NCI-H128 (cell line): Measurements from ENCODE around the gene CHD3.

Experiments
- DNase-seq: peaks from one replicate; lab custom pipeline; 2025; ENCODE audit not compliant: unreplicated experiment; lab: John Stamatoyannopoulos, UW

Gene CHD3

DNA sequence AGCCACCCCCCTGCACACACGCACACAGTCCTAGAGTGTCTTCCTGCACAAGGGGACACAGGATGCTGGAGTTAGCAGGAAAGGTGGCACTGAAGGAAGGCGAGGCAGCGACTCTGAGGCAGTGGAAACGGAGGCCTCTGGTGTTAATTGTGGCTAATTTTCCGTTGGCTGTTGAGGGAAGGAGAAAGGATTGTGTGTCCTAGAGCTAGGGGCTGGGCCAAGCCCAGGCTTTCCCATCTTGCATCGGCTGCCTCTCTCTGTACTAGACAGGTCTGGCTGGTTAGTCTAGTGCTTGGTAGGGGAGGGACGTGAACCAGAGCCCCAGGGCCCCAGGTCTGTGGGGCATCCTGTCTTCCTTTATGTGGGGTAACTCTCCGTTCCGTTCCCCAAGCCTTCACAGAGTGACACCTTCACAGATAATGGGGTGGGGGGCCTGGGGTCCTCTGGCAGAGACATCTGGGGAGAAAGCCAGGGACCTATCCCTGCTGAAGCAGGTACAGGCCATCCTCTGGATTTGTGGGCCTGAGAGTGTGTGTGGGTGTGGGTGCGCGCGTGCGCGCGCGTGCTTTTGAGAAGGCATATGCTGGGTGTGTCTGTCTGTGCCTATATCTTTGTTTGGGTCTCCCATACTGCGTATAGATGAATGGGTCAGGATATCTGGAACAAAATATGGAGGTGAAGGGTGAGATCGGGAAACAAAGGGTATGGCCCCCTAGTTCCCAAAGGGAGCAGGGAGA lies at the start of gene CHD3:
TSS of gene CHD3 (plus strand) at position 606 of the 737 bp plus-strand sequence. CDS start 212 bp downstream, outside the sequence.
- no peak for DNase-seq

DNA sequence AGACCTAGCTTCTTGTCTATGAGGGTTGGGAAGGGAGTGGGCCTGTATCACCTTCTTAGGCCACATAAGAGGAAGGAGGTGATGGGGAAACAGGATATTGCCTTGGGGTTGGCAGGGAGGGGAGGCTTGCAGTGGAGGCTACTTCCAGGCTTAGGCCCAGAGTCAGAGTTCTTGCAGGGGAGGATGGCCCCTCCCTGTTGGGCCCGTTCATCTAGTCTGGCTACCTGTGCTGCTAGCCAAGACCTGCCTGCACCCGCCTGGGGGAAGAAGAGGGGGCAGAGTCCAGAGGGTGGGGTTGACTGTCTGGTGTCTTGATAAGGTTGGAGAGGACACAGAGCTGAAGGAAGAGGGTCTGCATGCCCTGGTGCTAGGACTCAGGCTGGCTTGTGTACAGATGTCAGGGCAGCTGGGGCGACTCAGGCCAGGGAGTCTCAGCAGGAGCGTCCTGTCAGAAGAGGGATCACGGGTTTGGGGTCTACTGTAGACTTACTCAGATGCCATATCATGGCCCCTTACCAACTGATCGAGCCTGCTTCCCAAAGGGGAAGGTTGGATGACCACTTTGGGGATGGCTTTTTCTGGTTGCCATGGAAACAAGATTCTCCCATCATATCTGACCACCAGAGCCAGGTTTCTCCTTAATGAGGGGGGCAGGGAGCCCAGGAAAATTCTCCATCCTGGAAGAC lies 49.3 kb upstream of the CHD3 start:
- DNase-seq = no peak

GRCh38 chr17:7839876-7840261 lies 48.7 kb upstream of the CHD3 start:
- DNase-seq = no peak

- no peak for DNase-seq
These were observed 48.1 kb upstream of the CHD3 start for GRCh38 chr17:7840441-7840840.

DNA sequence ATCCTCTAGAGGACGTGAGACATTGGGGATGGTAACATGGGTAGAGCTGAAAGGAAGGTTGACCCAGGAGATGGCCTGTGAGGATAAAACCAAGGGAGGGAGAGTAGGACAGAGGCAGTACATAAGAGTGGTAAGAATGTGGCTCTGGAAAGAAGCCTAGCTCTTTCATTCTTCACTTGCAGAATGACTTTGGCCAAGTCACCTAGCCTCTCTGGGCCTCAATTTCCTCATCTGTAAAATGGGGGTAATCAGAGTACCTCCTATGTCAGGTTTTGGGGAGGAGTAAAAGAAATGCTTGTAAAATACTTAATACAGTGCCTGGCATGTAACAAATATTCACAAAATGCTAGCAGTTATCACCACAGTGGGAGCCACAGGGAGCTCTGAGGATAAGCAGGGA lies 47.7 kb upstream of the CHD3 start:
- no peak for DNase-seq

DNA sequence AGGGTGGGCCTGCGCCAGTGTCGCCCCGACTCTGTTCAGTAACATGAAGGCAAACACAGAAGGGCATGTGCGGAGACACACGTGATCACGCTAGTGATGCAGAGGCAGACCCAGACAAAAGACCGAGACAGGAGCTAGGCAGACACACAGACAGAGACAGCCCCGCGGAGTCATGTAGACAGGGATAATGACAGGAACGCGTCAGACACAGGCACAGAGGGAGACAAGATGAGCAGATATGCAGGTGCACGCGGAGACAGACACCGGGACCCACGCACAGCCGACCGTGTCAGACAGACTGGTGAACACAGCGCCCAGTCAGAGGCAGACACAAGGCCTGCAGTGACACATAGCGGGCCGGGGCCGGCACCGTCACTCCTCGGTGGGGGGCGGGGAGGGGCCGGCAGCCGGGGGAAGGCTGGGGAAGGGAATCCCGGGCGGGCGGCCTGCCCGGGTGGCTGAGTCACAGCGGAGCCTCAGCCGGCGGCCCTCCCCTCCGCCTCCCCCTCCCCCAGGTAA lies 47.1 kb upstream of the CHD3 start:
- no peak for DNase-seq

DNA sequence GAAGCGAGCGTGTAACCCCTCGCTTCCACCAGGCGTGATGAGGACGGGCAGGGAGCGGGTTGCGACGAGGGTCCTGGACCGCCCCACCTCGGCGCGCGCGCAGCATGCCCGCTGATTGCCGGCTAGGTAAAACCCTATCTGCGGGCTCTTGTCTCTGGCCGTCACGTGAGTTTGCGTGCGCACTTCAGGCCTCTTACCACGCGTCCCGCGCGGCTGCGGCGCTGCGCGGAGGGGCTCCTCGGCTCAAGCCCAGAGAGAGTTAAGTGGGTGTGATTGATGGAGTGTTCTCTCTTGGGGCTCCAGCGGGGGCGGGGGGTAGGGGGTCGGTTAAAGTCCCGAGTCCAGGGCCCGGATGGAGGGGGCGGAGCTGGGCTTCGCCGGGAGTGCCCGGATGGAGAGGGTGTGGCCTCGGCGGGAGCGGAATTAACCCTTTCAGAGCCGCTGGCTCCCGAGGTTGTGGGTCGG lies 46.6 kb upstream of the CHD3 start:
- peak; percentile 83 for DNase-seq

DNA sequence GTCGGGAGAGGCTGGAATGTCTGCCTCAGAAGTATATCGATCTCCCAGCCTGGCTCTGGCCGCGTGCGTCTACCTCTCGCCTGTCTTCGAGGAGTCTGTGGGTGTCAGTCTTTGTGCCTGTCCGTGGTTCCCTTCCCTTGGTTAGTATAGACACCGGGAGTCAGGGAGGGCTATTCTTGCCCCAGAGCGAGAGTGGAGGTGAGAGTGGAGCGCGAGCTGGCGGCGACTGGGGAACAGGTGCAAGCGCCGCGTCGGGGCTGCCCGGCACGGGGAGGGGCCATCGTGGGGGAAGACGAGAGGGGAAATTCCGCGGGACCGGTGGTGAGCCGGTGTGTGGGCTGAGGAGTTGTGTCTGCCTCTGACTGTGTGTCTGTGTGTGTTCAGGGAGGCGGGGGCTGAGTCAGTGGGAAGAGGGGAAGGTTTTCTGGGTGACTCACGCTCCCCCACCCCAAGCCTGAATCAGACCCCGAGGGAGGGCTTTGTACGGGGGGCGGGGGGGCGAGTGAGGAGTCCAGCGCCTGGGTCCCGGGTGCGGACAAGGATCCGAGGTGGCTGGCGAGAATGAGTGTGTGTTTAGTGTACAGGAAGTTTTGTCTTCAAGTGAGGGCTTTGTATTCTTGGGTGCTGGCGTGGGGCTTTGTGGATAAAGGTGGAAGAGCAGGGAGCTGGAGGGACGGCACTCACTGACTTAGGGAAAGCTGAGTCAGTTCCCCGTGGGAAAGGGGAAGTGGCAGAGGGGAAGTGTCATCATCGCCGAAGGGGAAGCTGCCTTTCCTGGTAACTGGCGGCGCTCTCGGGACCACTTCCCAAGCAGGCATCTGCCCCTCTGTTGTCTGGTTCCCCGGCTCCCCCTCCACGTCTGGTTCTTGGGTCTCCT lies 46.0 kb upstream of the CHD3 start:
- no peak for DNase-seq

GRCh38 chr17:7843257-7843535 lies 45.4 kb upstream of the CHD3 start:
- DNase-seq = no peak

DNA sequence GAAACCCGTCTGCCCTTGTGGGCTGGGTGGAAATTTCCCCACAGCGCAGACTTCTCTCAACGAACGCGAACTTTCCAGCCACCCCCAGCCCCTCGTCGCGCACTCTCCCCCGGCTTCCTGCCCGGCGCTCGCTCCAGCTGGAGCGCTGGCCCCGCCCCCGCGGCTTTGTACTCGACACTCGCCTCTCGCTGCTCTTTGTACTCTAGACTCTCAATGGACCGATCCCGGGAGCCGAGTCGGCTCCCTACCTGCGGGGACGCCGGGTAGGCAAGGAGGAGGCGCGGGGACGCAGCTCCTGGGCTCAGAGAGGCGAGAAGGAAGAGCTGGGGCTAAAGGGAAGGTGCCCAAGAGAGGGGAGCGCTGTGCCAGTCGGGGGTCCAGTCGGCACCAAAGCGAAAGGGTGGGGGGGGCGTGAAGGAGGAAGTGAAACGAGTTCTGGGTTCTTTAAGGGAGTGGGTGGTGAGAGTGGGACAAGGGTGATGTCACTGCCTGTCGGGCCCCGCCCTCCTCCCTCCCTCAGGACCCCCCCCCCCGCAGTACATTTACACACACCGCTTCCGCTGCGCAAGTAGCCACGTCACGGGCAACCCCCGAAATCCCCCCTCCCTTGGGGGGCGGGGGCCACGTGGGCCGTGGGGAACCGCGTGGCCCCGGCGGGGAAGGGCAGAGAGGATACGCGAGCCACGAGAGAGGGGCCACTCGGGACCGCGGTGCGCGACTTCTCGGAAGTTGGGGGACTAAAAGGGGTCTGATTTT lies 44.9 kb upstream of the CHD3 start:
- peak; percentile 35 for DNase-seq

GRCh38 chr17:7844292-7845154 lies 44.1 kb upstream of the CHD3 start:
- no peak for DNase-seq

DNA sequence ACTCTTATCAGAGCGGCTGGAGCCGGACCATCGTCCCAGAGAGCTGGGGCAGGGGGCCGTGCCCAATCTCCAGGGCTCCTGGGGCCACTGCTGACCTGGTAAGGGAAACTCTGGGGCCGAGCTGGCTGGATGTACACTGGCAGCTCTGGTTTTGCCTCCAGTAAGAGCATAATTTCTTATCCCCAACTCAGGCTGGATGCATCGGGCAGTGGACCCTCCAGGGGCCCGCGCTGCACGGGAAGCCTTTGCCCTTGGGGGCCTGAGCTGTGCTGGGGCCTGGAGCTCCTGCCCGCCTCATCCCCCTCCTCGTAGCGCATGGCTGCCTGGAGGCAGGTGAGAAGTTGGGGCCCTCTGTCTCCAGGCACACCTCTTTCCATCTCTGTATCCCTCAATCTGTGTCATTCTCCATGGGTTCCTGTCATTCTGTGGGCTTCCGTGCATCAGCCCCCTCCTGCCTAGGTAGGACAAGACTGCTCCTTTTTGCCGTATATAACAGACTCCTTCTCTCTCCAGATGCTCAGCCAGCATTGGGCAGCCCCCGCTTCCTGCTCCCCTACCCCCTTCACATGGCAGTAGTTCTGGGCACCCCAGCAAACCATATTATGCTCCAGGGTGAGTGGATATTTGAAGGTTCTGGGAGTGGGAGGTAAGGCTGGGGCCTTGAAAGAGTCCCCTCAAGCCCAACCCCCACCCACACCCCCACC lies 43.1 kb upstream of the CHD3 start:
- DNase-seq = no peak

DNA sequence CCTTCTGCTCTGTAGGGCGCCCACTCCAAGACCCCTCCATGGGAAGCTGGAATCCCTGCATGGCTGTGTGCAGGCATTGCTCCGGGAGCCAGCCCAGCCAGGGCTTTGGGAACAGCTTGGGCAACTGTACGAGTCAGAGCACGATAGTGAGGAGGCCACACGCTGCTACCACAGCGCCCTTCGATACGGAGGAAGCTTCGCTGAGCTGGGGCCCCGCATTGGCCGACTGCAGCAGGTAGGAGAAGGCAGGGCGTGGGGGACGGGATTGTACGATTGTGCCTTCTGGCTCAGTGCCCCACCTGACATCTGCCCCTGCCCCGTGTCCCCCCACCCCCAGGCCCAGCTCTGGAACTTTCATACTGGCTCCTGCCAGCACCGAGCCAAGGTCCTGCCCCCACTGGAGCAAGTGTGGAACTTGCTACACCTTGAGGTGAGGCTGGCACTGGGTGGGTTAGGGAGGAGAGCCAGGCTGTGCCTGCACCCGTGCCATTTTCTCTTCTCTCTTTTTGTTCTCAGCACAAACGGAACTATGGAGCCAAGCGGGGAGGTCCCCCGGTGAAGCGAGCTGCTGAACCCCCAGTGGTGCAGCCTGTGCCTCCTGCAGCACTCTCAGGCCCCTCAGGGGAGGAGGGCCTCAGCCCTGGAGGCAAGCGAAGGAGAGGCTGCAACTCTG lies 42.4 kb upstream of the CHD3 start:
- no peak for DNase-seq

- DNase-seq = no peak
These were observed 41.6 kb upstream of the CHD3 start for GRCh38 chr17:7846765-7847661.

DNA sequence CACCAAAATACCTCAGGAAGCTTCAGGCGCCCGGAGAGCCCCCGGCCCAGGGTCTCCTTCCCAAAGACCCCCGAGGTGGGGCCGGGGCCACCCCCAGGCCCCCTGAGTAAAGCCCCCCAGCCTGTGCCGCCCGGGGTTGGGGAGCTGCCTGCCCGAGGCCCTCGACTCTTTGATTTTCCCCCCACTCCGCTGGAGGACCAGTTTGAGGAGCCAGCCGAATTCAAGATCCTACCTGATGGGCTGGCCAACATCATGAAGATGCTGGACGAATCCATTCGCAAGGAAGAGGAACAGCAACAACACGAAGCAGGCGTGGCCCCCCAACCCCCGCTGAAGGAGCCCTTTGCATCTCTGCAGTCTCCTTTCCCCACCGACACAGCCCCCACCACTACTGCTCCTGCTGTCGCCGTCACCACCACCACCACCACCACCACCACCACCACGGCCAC lies 40.4 kb upstream of the CHD3 start:
- DNase-seq = no peak

- DNase-seq = no peak
These were observed 39.9 kb upstream of the CHD3 start for GRCh38 chr17:7848739-7849129.

GRCh38 chr17:7849130-7849750 lies 39.3 kb upstream of the CHD3 start:
- DNase-seq = no peak
